ENCODE results near the gene ABHD17B.

The ABHD17B gene

DNA sequence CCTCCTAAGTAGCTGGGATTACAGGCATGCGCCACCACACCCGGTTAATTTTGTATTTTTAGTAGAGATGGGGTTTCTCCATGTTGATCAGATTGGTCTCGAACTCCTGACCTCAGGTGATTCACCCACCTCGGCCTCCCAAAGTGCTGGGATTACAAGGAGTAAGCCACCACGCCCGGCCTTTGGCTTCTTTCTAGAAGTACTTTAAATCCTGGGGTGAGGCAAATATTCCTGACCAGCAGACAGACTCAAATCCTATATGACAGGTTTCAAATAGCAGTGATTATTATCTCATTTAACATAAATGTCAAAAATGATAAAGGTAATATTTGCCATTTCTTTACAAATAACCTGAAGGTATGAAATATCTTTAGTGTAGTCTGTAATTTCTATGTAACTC is 35.6 kb downstream of the ABHD17B start:
- no peak for DNase-seq

DNA sequence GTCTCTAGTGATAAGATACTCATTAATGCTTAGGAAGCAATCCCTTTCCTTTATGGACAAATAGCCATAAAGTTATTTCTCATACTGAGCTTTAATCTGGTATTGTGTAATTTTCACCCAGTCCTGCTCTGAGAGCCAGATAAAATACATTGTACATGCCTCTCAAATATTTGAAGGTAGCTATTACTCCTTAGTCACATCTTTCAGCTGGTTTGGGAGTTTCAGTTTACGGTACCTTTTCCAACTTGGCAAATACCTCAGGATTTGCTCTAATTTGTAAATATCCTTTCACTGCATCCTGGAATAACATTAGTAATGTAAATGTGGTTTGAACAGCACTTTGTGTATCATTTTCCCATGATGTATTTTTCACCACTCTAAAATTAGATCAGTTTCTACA is 47.4 kb downstream of the ABHD17B start:
- DNase-seq: no peak

DNA sequence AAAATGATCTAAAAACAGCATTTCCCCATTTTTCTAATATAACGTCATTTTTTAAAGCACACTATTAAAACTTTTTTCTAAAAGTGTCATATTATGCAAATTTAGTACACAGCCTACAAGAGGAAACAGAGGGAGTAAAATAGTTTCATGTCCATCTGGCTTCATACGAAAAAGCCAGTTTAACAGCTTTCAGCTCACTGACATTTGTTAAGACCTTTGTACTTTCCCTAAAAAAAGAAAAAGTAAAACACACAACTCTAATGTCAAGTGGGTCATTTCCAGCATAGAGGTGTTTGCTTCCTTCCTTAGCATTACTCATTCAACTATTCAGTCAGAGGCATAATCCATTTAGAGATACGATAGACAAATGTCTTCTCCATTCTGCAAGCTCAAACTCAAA is 49.4 kb downstream of the ABHD17B start:
- DNase-seq: no peak

DNA sequence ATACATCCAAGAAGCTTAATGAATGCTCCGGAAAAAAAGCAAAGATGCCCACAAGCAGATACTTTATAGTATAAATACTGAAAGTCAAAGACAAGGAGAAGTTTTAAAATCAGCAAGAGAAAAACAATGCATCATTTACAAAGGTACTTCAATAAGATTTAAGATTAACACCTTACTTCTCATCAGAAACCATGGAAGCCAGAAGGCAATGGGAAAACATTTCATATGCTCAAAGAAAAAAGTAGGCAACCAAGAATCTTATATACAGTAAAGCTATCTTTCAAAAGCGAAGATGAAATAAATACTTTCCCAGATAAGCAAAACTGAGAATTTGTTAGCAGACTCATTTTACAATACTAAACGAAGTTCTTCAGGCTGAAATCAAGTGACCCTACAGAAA is 51.1 kb downstream of the ABHD17B start:
- DNase-seq: no peak

DNA sequence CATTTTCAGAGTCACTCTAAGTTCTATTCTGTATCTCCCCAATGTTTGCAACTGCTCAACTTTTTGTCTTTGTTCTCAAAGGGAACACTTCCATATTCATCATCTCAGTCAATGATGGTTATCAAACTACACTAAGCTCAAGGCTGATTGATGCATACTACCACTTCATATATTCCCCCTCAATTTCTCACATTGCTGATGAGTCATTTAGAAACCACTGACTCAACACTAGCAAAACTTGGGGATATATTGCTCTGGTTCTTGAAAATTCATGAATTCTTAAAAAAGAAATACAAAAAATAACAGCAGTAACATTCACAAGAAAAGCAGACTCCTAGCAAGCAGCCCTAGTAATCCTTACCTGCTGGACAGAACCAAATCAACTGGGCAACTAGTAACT is 52.2 kb downstream of the ABHD17B start:
- no peak for DNase-seq

DNA sequence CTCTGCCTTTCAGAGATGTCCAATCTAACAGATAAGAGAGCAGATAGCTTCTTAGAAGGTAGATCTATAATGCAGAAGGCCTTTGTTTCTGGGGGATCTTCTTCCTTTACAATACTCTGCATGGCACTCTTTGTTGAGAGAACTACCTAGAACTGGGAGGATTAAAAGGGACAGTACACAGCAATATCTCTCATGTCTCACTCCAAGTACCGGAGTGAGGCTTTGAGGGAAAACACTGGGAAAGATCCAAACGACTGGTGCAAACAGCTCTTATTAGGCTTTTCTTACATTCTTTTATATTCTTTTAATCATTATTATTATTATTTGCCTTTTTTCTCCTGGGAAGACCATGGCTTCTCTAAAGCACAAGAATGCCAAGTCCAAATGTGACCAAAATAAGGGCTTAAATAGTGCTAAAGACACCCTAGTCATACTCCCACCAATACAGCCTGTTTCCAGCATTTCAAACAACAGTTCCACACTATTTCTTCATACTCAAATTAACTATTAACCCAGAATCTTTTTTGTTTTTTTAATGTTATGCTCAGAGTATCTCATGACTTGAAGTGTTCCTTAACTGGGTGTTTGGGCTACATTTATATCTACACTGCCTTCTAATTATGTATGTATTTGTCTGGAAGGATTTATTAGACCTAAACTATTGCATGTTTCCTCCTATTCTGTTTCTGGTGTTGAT is 52.7 kb downstream of the ABHD17B start:
- no peak for DNase-seq

DNA sequence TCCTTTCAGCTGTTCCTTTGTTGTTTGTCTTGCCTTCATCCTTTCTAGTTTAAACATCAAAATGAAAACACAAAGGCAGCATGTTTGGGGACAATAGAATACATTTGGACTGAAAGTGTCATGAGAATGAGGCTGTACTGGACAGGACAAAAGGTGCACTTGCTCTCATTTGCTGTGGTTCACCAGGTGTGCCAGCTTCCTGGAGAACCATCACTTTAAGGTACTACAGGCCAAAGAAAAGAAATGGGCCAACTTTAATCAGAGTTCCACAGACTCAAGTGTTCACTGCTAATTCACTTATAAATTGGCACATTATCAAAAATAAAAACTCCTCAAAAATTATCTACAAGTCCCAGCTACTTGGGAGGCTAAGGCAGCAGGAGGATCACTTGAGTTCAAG is 53.8 kb downstream of the ABHD17B start:
- DNase-seq: no peak

DNA sequence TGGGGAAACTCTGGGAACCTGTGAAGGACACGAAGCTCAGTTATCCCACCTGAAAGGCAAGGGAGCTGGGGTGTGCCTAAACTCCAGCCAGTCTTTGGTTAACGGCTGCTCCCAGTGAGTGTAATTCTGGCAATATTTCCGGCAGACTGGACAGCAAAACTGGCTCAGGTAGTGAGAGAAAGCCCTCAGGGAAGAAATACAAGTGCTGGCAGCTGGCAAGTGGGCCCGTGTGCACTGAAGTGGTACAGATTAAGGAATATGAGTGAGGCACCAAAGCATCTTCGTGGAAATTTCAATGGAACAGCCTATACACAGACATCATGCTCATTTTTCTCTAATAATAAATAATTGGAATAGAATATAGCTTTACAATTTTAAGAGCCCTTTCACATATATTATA is 56.2 kb downstream of the ABHD17B start:
- DNase-seq: no peak

DNA sequence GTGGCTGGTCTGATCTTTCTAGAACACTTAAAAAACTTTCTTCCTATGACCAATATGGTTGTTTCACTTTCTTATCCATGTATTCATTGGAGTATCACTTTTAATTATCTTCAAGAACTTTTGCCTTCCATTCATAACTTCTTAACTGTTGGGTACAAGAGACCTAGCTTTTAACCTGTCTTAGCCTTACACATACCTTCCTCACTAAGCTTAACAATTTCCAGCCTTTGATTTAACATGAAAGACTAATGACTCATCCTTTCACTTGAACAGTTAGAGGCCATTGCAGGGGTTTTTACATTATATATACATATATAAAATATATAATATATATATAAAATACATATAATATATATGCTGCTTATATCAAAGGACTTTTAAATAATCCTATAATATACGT is 57.9 kb downstream of the ABHD17B start:
- no peak for DNase-seq

DNA sequence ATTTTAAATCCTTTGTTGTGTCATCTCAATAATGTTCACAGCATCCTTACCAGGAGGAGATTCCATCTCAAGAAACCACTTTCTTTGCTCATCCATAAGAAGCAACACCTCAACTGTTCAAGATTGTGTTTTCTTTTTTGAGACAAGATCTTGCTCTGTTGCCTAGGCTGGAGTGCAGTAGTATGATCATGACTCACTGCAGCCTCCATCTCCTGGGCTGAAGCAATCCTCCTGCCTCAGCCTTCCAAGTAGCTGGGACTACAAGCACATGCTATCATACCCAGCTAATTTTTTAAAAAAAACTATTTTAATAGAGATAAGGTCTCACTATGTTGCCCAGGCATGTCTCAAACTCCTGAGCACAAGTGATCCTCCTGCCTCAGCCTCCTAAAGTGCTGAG is 60.0 kb downstream of the ABHD17B start:
- DNase-seq: no peak

DNA sequence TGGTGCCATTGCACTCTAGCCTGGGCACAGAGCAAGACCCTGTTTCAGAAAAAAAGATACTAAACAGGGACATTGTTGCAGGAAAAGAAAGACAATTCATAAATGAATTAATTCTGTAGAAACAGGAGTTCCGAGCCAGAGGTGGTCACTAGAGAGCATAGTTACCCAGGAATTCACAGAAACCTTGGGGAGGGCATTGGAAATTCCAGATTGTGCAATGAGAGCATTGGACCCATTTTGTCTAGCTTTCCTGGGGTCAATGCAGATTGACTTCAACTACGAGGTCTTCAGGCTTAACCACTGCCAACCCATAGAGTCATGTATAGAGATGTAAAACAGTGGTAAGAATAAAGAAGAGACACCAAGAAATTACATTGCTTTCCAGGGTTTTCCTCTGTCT is 63.1 kb downstream of the ABHD17B start:
- no peak for DNase-seq

DNA sequence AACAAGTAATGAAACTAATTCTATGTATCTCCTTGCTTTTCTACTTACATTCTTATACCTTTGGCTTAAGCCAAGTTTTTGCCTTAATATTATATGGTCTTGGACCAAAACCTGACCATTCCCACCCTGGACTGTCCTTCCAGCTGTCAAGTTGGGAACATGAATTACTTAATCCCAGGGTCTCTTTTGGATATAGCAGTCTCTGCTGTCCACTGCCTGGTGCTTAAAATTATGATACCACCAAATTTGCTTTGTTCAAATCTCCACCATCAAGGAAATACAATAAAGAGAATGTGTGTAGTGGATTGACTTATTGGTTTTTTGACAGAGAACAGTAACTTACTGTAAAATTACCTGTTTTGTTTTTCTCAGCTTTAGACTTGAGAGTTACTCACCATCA is 66.2 kb downstream of the ABHD17B start:
- no peak for DNase-seq

DNA sequence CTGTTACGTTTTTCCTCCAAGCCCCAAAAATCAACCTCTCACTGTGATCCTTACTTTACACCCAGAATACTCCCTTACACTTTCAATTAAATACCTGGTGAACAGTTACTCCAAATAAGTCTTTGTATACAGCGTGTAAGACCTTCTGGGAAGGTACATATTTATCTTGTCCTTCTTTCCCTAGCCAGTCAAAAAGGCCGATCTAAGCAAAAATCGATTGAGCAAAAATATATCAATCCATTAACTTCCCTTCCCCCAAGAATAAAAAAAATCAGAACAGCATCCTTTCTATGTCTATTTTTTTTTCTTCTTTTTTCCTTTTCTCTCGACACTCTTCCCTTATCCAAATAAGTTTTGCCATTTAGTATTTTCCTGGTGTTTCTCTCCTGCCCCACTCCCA is 71.3 kb downstream of the ABHD17B start:
- DNase-seq: no peak

DNA sequence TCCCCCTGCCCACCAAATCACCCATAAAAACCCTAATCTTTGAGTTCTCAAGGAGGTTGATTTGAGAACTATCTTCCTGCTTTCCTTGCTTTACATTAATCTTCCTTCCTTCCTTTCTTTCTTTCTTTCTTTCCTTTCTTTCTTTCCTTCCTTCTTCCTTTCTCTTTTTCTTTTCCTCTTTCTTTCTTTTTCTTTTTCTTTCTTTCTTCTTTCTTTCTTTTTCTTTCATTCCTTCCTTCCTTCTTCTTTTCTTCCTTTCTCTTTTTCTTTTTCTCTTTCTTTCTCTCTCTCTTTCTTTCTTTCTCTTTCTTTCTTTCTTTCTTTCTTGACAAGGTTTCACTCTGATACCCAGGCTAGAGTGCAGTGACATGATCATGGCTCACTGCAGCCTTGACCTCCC is 75.4 kb downstream of the ABHD17B start:
- no peak for DNase-seq

DNA sequence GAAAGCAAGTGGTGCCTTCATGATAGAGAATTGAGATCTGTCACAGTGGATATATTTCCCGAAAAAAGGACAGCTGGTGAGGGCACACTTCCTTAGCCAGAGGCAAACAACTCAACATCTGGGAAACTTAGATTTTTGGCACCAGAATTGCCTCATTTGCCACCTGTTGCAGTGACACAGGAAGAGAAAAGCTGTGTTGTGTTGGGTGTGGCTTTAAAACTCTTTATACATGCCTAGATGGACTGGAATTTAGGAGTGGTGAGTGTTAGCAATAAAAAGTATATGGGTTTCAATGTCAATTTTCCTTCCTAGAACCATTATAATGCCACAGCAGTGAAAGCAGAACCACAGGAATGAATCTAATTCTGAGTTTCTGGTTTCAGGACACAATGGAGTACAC is 80.1 kb downstream of the ABHD17B start:
- no peak for DNase-seq

DNA sequence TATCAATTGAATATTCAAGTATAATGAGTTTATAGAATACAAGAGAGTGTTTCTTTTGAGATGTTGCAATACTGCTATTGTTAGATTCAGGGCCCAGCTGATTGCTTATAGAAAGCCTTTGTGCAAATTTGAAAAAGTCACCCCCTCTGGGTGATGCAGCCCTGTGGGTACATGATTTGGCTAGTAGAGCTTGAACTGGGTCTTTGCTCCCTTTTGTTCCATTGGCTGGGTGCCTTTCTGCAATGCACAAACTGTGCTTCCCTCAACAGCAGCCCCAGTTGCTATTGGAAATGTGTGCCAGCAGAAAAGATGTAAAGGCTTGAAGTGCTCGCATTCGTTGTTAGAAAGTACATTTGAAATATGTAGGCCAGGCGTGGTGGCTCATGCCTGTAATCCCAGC is 80.8 kb downstream of the ABHD17B start:
- DNase-seq: no peak

DNA sequence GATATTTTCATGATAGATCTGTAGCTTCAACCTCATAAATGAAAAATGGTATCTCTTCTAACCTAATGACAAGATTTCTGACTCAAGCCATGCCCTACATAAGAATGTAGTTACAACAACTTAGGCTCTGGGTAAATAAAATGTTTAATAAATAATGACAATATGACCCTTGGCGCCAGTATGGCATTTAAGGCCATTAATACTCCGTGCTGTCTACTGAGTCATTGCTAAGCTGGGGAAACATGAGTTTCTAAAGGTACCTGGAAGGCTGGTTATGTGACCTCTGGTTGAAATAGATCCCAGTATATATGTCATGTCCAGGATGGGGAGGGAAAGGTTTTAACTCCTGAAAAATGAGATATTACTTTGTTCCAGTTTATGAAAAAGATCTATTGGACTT is 84.7 kb downstream of the ABHD17B start:
- DNase-seq: no peak

DNA sequence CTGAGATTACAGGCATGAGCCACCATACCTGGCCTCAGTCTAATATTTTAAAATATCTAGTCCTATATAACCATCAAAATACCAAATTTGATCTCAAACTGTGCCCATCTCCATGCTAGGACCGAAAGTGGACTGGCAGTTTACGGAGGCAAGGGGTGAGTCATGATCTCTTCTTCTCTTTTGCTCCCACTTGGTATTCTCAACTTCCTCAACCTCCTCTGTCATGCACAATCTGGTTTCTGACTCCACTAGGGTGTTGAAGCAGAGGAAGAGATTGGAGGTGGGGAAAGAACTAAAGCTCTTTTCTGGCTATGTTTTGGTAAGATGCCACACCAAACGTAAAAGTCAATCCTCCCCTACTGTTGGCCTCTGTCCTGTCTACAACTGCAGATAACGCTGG is 86.7 kb downstream of the ABHD17B start:
- no peak for DNase-seq

DNA sequence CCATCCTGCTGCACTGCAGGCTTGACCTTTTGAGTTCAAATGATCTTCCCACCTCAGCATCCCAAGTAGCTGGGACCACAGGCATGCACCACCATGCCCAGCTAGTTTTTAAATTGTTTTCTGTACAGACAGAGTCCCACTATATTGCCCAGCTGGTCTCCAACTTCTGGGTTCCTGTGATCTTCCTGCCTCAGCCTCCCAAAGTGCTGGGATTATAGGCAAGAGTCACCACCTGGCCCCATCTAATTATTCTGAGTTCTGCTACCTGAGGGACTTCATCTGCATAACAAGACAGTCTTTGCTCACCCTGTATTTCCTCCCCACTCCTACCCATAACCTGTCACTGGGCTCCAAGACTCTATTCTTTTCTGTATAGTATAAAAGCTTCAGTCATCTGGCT is 88.1 kb downstream of the ABHD17B start:
- no peak for DNase-seq

DNA sequence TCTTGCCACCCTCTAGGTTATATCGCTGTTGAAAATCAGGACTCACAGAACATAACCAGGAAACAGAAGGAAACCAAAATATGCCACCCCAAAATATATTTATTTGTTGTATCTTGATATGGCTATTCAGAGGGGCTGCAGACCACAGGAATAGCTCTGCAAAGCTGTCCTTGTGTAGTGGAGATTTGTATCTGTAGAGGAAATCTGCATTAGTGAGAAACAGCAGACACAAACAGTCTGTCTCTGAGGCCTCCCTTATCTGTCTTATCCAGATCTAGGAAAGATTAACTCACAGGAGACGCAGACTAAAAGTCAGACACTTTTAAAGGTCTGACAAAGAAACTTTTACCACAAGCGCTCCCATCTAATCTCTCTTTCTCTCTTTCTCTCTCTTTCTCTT is 88.5 kb downstream of the ABHD17B start:
- no peak for DNase-seq

DNA sequence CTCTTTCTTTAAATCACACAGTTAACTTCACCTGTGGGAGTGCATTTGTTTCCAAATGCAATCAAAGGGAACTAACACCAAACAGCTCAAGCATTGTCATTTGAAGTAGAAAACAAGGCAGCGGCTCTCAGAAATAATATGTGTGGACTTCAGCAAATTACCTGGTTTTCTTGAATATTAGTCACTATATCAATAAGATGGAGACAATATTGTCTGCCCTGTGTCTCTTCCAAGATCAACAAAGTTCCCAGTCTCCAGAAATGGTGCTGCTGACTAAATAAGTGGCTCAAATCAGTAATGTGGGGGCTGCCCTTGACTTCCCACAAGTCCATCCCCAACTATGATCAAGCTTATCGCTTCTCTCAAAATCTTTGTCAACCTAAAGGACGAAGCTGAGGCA is 89.6 kb downstream of the ABHD17B start:
- DNase-seq: no peak

DNA sequence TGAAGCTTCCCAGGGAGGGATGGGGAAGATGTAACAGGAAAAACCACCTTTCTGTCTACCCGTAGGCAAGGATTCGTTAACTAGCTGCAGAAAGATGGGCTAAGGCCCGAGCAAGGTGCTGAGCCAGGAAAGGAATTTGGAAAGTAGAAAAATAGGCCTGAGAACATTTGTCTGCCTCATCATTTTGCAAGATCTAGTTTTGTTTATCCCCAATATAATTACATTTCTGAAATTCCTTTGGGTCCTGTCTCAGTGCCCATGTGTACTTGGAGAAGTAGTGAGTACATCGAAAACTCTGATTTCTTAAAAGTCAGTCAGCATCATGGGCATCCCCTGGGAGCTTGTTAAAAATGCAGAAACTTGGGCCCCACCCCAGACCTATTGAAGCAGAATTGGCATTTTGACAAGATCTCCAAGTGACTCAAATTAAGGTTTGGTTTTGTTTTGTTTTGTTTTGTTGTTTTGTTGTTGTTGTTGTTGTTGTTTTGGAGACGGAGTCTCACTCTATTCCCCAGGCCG is 90.5 kb downstream of the ABHD17B start:
- no peak for DNase-seq

DNA sequence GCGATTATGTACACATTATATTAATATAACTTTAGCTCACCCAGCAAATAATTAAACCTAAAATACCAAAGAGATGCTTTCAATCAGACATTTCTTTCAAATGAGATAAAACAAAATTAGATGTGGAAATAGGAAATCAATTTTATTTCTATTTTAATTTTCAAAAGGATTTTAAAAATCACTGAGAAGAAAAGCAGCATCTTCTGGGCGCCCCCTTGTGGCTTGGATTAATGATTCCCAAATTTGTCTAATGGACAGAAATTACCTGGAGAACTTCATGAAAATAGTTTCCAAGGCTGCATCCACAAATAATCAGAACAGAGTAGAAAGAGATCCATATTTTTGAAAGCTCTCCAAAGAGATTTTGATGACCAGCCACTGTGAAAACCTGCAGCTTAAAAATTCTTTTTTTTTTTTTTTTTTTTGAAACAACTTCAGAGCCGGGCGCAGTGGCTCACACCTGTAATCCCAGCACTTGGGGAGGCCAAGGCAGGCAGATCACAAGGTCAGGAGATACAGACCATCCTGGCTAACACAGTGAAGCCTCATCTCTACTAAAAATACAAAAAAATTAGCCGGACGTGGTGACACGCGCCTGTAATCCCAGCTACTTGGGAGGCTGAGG is 91.8 kb downstream of the ABHD17B start:
- peak; percentile 74 for DNase-seq

DNA sequence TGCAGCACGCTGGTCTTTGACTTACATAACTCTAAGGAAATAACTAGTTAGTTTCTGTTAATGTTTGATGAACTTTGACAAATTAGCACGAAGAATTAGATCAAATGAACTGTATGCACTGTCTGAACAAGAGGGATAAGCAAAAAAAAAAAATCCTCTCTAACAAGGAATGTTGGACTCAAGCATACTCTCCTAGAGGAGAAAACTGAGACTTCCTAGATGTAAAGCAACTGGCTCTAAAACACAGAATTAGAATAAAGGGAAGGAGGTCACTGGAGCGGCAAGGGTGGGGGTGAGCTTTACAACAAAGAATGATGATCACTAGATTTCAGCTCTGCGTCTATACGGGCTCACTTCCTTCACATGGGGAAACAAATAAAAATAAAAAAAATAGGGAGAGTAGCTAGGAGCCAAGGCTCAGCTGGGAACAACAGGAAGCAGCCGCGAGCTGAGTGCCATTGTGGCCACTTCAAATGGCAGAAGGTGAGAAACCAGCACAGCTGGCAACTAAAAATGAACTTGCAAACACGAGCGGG is 94.0 kb downstream of the ABHD17B start:
- DNase-seq: no peak
